Common myeloid progenitor, CD34-positive (primary cell): ENCODE results near the gene MPPED1.

Experiments
- CTCF ChIA-PET: fragments of 350-600 bp; sonication (Branson Sonifier 250); formaldehyde crosslinking; loops from one replicate; lab custom pipeline; 2021; ENCODE audit warnings: antibody characterized with exemption; lab: Charles Lee
- POLR2A ChIA-PET: fragments of 350-600 bp; sonication (Branson Sonifier 250); formaldehyde crosslinking; loops from one replicate; lab custom pipeline; 2021; ENCODE audit warnings: antibody characterized with exemption; lab: Charles Lee
- DNase-seq, 3 donors: peaks; one replicate each; pipeline versions ENCODE4 v3.0.0 to v3.0.0-alpha.2; 2013
- H3K27ac ChIP-seq, 2 experiments: 1 replicate in 1 of 2; 2 replicates in 1 of 2; pipeline ENCODE4 v1.7.0; 2013; ENCODE audit warnings: inconsistent platforms in 2 of 2, low read length in 2 of 2, mild to moderate bottlenecking in 2 of 2, low read depth in 1 of 2, moderate library complexity in 1 of 2; ENCODE audit not compliant: severe bottlenecking in 2 of 2, insufficient read depth in 1 of 2, poor library complexity in 1 of 2
- H3K27me3 ChIP-seq, 5 experiments: replicated peaks in 2 of 5; 1 replicate in 3 of 5; 2 replicates in 2 of 5; pipeline versions ENCODE4 v1.6.1 to v1.7.0; 2013; ENCODE audit warnings: low read length in 4 of 5, mild to moderate bottlenecking in 2 of 5, moderate library complexity in 2 of 5, inconsistent platforms in 1 of 5; ENCODE audit not compliant: insufficient read depth in 5 of 5, control insufficient read depth in 4 of 5
- H3K36me3 ChIP-seq, 4 experiments: 1 replicate in 2 of 4; 2 replicates in 2 of 4; pipeline versions ENCODE4 v1.6.1 to v1.7.0; 2013; ENCODE audit warnings: low read length in 3 of 4, control low read depth in 1 of 4, mild to moderate bottlenecking in 1 of 4; ENCODE audit not compliant: control insufficient read depth in 4 of 4, insufficient read depth in 4 of 4
- H3K4me1 ChIP-seq, 4 experiments: 1 replicate in 3 of 4; 2 replicates in 1 of 4; pipeline versions ENCODE4 v1.6.1 to v1.7.1; 2013; ENCODE audit warnings: low read length in 3 of 4, mild to moderate bottlenecking in 3 of 4, control low read depth in 1 of 4, inconsistent platforms in 1 of 4, moderate library complexity in 1 of 4; ENCODE audit not compliant: control insufficient read depth in 4 of 4, insufficient read depth in 4 of 4; ENCODE audit errors: control extremely low read depth in 1 of 4
- H3K4me3 ChIP-seq, 7 experiments: 1 replicate in 4 of 7; 2 replicates in 3 of 7; pipeline versions ENCODE4 v1.5.1 to v1.7.0; 2013; ENCODE audit warnings: mild to moderate bottlenecking in 7 of 7, low read length in 6 of 7, moderate library complexity in 6 of 7, inconsistent platforms in 2 of 7, low read depth in 2 of 7, control low read depth in 1 of 7; ENCODE audit not compliant: insufficient read depth in 4 of 7, control insufficient read depth in 1 of 7; ENCODE audit errors: extremely low read depth in 1 of 7
- H3K9me3 ChIP-seq, 5 experiments: 1 replicate in 4 of 5; 2 replicates in 1 of 5; pipeline versions ENCODE4 v1.6.1 to v1.7.1; 2013; ENCODE audit warnings: low read length in 4 of 5, mild to moderate bottlenecking in 2 of 5, inconsistent platforms in 1 of 5, low read depth in 1 of 5, moderate library complexity in 1 of 5; ENCODE audit not compliant: control insufficient read depth in 4 of 5, insufficient read depth in 2 of 5; ENCODE audit errors: control extremely low read depth in 1 of 5
- WGBS: methylation state at CpG from one replicate; pipeline ENCODE4 v1.1.5; 2013; ENCODE audit not compliant: insufficient coverage; 5-methylcytosine and 5-hydroxymethylcytosine counted together

MPPED1 gene

DNA sequence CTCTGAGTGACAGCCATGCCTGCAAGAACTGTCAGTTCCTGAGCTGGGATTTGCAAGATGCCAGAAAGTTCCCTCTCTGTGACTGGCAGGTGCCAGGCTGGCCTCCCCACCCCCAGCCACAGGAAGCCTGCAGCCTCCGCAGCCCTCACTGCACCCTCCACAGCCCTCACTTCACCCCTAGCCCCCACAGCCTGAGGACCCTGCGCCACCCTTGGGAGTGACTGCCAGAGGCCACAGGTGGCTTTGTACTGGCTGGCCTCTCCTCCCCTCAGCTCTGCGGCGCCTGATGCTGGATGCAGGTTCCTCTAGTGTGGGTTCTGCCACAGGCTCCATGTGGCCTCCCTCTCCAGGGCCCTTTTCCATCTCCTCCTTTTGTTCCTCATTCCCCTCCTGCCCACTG, 28.7 kb downstream of the MPPED1 start:
- CTCF ChIA-PET, result no interaction called here
- peak in 2 of 3 donors; percentile 40 to 50 for DNase-seq

DNA sequence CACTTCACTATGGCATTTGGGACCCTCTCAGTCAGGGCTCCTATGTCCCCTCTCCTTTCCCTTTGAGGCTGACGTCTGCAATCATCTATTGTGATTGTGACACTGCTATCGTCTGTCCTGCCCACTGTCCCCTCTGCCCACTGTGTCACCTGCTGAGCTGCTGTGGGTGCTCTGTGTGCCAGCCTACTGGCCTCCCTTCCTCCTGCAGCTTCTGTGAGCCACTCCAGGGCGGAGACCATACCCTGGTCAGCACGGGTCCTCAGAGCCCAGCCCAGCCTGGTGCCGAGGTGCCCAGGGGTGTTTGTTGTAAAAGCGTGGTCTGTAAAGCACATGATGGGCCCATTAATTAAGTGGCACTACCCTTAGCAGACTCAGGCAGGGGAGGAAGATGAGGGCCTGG, 29.4 kb downstream of the MPPED1 start:
- POLR2A ChIA-PET, result no interaction called here

More for the DNA sequence above, 28.7 kb downstream of the MPPED1 start:
- H3K4me3 ChIP-seq, result no peak overlapping the region
- POLR2A ChIA-PET, result no interaction called here
- no peak overlapping the region for H3K27ac ChIP-seq
- no peaks in the 10 kb centered on the region for H3K9me3 ChIP-seq
- H3K27me3 ChIP-seq, result peaks cover 0 to 3% (median 0%) of the 10 kb centered on the region in 5 experiments
- no peaks in the 10 kb centered on the region for H3K36me3 ChIP-seq
- WGBS, result 44% methylated on average over 4 of the region's 4 CpGs
- H3K4me1 ChIP-seq, result peaks cover 0 to 8% (median 3%) of the 10 kb centered on the region in 4 experiments

DNA sequence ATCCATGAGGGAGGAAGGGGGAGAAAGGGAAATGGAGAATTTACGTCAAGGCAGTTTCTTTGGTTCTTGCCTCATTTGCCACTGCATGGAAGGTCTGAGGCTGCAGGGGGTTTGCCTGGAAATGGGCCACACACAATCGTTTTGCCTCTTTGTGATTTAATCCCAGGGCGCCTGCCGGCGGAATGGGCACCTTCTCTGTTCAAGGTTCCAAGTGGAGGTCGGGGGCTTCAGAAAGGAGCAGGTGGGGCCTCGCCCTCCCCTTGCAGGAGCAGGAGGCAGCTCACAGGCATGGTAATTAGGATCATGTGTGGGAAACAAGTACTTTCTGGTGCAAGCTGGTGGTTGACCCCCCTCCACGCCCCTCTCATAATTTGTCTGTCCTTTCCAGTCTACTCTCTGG, 29.9 kb downstream of the MPPED1 start:
- Histone ChIP-seq H3K9me3 (no peaks in the 10 kb centered on the region), H3K4me3 (no peak overlapping the region), H3K27me3 (peaks cover 0 to 3% (median 0%) of the 10 kb centered on the region in 5 experiments), H3K27ac (no peak overlapping the region), H3K36me3 (no peaks in the 10 kb centered on the region), H3K4me1 (peaks cover 0 to 11% (median 4%) of the 10 kb centered on the region in 4 experiments)
- ChIA-PET CTCF (no interaction called here), POLR2A (no interaction called here)
- 80% methylated on average over 7 of the region's 8 CpGs for WGBS
- DNase-seq, result no peak

More for the DNA sequence above, 29.4 kb downstream of the MPPED1 start:
- H3K36me3 ChIP-seq, result no peaks in the 10 kb centered on the region
- H3K9me3 ChIP-seq, result no peaks in the 10 kb centered on the region
- H3K27ac ChIP-seq, result no peak overlapping the region
- no peak for DNase-seq
- H3K27me3 ChIP-seq, result peaks cover 0 to 3% (median 0%) of the 10 kb centered on the region in 5 experiments
- 92% methylated on average over 6 of the region's 6 CpGs for WGBS
- H3K4me3 ChIP-seq, result no peak overlapping the region
- CTCF ChIA-PET, result no interaction called here
- H3K4me1 ChIP-seq, result peaks cover 0 to 8% (median 3%) of the 10 kb centered on the region in 4 experiments

DNA sequence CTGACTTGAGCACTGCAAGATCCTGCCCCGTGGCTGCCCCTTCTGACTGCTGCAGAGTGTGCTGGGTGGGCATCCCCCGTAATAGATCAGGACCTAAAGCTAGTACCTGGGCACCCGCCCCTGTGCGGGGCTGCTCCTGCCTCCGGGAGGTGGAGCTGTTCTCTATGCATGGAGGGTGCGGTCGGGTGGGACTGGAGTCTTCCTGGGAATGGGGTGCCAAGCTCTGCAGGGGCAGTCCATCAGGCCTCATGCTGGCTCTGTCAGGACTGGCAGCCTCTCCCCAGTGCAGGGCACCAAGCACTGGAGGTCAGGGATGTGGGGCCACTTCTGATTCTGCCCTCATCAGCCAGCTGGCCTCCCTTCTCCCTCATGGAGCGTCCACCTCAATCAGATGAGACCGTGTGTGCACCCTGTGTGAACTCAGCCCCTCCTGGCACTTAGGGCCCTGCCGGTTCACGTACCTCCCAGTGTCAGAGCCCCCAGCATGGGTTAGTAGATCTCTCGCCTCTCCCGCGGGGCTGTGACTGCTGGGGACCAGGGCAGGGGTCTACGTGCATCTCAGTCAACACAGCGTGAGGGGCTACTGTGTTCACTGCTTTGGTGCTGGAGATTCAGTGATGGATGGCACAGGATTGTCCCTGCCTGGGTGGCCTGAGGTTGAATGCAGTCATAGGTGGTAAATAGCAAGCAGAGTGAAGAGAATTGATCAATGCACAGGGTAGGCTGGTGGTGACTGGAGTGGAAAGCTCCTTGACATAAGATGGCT, 30.8 kb downstream of the MPPED1 start:
- WGBS, result 88% methylated on average over 16 of the region's 16 CpGs
- H3K27me3 ChIP-seq, result peaks cover 0 to 3% (median 0%) of the 10 kb centered on the region in 5 experiments
- CTCF ChIA-PET, result no interaction called here
- H3K27ac ChIP-seq, result no peak overlapping the region
- H3K36me3 ChIP-seq, result no peaks in the 10 kb centered on the region
- no peaks in the 10 kb centered on the region for H3K9me3 ChIP-seq
- POLR2A ChIA-PET, result no interaction called here
- H3K4me1 ChIP-seq, result peaks cover 0 to 18% (median 8%) of the 10 kb centered on the region in 4 experiments
- H3K4me3 ChIP-seq, result no peak overlapping the region
- no peak for DNase-seq

DNA sequence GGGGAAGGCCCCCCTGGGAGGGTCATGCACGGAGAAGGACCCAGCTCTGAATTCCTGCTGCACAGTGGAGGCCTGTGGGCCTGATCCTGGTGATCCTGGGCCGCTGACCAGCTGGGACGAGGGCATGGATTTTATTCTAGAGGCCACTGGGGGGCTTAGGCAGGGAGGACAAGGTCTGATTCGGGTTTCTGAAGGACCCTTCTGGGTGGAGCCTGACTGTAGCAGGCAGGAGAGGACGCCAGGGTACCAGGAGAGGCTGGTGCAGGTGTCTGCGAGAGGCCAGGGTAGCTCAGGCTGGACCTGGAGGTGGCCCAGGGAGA, 31.3 kb downstream of the MPPED1 start:
- peaks cover 0 to 20% (median 8%) of the 10 kb centered on the region in 4 experiments for H3K4me1 ChIP-seq
- ChIA-PET POLR2A (no interaction called here), CTCF (no interaction called here)
- H3K9me3 ChIP-seq, result no peaks in the 10 kb centered on the region
- WGBS, result 91% methylated on average over 6 of the region's 6 CpGs
- no peak overlapping the region for H3K4me3 ChIP-seq
- no peak for DNase-seq
- H3K27ac ChIP-seq, result no peak overlapping the region
- peaks cover 0 to under 1% (median 0%) of the 10 kb centered on the region in 5 experiments for H3K27me3 ChIP-seq
- H3K36me3 ChIP-seq, result no peaks in the 10 kb centered on the region

DNA sequence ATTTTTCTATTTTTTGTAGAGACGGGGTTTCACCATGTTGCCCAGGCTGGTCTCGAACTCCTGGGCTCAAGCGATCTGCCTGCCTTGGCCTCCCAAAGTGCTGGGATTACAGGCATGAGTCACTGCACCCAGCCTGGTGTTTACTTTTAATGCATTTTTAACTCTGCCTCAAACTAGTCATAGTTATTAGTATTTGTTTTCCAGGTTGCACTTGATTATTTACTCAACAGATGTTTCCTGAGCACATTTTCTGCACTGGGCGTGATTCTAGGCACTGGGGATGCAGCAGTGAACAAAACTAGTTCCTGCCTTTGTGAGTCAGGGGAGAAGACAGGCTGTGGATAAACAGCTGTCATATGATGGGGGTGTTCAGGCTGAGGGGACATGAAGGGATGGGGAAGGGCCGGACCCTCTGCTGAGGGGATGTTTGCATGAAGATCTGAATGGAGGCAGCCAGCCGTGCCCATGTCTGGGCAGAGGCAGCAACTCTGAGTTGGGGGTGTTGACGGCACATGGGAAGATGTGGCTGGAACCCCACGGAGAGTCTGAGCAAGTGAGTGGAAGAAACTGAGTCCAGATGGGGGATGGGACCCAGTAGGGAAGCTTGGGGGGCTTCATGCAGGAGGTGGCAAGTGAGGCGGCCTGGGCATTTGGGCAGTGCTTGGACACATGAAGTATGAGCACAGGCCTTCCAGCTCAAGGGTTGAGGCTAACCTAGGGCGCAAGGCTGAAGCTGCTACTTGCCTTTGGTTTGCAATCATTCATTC, 34.4 kb downstream of the MPPED1 start:
- H3K36me3 ChIP-seq, result no peaks in the 10 kb centered on the region
- H3K9me3 ChIP-seq, result no peaks in the 10 kb centered on the region
- peaks cover 0 to 15% (median 4%) of the 10 kb centered on the region in 4 experiments for H3K4me1 ChIP-seq
- no peak overlapping the region for H3K4me3 ChIP-seq
- H3K27me3 ChIP-seq, result no peaks in the 10 kb centered on the region
- CTCF ChIA-PET, result interaction anchor here (1.2 to 1.5 kb wide), 3 partner anchors 25 to 61 kb away, joined by 3 to 4 read pairs (median 3); no protein-coding TSS in a partner anchor
- POLR2A ChIA-PET, result interaction anchor here (0.5 kb wide), 1 partner anchor 1362 kb away, joined by 5 read pairs; no protein-coding TSS in a partner anchor
- 88% methylated on average over 8 of the region's 10 CpGs for WGBS
- DNase-seq, result peak in 2 of 3 donors; percentile 57 to 62
- H3K27ac ChIP-seq, result no peak overlapping the region
